Renal pelvis (tissue), 4 donors: ENCODE data around the gene RNPEP. TPM values are rescaled to one million over a fixed set of nuclear protein-coding genes. Genes with fewer than 3 reads are reported as not detected.
"Not testable (repeated sequence)": the region's sequence is repeated elsewhere in the genome, so short reads cannot be mapped to it uniquely, and the experiment has no call there.

ENCODE experiments used
- DNase-seq: peaks from one replicate; pipeline ENCODE4 v3.0.0-alpha.2; 2013
- polyA plus RNA-seq, 3 donors: library from polyadenylated mRNA; unstranded; fragments of 120-200 nt; gene quantifications; one replicate each; pipeline ENCODE4 v1.2.1, GENCODE V29; 2013; ENCODE audit not compliant: insufficient read length in 3 of 3

RNPEP gene
- polyA plus RNA-seq, 3 donors = 60.1 to 72.8 (median 70.9) TPM

DNA sequence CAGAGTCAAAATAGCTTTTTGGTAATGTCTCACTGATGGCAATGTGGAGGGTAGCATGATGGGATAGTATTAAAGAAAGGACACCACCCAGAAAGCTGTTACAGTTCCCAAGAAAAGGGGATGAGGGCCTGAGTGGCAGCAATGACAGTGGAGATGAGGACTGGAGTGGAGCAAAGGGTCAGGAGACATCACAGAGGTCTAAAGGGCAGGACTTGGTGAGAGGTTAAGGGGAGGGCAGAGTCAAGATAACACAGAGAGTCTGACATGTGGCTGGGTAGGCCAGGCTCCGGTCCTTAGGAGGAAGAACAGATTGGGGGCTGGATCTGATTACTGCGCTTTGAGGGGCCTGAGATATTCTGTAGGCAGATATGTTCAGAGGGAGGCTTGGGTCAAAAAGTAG lies 47.3 kb downstream of the RNPEP start:
- no peak for DNase-seq

DNA sequence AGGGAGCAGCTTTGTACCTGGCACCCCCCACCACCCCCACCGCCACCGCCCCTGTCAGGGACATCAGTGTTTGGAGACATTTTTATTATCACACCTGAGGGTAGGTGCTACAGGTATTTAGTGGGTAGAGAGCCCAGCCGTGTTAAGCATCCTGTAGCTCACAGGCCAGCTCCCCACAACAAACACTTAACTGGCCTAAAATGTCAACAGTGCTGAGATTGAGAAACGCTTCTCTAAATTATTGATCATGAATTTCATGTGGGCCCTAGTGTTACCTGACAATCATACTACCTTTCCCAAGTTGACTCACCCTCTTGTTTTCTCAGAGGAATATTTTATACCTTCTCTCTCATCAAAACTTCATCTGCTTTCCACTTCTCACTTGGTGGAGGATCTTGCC lies 49.3 kb downstream of the RNPEP start:
- no peak for DNase-seq

DNA sequence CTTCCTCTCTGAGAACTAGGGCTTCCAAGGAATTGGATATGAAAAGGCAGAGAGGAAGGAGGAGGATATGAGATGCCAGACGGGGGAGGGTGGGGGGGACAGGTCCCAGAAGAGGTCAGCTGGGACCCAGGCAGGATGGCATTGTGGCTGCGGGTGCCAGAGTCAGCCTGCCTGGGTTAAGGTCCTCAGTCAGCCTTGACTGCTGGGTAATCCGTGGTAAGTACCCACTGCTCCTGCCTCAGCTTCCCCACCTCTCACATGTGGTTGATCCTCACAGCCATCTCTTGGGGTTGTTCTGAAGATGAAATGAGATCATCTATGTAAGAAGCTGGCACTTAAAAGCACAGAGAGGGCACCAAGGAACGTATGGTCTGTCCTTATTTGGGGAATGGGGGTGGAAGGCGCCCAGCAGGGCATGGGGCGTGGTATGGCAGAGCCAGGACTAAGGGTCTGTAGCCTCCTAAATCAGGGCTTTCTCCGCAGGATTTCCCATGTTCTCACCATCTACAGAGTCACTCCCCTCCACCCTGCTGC lies 51.8 kb downstream of the RNPEP start:
- no peak for DNase-seq

DNA sequence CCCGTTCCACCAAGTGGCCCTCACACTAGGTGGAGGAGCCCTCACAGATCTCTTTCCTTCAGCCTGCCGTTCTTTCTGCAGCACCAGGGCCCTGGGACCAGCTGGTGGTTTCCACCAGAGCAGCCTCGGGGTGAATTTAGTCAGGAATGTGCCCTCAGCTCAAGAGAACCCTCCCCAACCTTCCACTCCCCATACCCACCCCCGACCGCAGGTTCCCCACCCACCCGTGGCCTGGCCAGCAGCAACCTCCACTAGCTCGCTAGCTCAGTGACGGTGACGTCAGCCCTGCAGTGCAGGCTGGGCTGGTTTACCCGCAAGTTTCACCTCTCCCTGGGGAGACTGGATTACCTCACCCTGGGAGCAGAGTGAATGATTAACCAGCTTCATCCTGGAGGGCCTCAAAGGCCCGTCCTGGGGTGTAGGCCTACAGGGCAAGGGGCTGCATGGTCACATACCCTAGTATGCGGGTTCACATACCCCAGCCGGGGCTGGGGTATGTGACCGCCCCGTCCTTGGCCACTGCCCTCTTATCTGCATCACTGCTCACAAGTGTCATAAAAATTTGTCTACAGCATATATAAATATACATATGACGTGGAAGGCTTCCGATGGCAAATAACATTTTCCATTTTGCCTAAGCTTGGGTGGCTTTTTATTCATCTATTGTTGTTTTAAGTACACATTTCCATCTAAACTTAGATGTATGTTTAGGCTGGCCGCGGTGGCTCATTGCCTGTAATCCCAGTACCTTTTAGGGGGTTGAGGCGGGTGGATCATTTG lies 52.4 kb downstream of the RNPEP start:
- DNase-seq = peak; percentile 91

DNA sequence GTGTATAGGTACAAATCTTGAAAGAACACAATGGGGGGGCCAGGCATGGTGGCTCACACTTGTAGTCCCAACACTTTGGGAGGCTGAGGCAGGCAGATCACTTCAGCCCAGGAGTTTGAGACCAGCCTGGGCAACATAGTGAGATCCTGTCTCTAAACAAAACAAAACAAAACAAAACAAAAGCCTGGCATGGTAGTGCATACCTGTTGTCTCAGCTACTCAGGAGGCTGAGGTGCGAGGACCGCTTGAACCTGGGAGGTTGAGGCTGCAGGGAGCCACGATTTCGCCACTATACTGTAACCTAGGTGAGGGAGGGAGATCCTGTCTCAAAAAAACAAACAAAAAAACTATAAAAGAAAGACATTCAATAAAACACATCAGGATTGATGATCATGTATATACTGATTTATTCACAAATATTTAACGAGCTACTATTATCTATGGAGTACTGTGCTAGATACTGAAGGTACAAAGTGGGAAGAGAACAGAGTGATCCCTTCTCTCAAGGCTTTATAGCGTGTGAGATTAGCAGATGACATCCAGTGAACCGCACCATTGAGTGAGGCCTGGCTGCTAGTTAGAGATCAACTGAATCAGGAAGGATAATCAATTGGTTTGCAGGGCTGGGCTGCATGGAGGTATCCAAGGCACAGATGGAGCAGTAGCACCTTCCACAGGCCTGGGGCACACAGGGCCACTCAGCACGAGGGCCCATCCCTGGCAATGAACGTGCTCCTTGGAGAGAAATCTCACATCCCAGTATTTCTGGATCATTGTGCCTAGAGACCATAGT lies 54.3 kb downstream of the RNPEP start:
- no peak for DNase-seq

DNA sequence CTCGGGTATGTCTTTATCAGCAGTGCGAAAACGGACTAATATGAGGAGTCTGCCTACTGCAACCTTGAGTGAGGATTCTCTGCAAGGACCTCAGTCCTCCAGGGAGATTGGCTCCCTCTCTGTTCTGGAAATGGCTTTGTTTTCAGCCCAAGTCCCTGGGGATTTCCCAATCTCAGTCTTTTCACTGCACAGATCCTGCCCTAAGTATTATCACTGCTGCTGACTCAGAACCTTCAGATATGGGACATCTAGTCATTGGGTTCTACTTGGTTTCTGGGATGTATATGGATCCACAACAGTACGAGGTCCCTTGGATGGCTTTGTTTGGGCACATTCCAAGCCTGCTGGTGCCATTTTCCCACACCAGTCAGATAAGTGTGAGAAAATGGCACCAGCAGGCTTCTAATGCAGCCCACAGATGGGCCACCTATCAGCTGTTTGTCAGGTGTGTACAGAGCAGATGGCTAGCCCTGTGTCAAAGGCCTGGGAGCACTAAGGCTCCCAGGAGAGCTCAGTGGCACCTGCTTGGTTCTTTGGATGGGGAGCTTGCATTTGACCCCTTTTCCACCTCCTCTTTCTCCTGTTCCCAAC lies 55.4 kb downstream of the RNPEP start:
- no peak for DNase-seq

DNA sequence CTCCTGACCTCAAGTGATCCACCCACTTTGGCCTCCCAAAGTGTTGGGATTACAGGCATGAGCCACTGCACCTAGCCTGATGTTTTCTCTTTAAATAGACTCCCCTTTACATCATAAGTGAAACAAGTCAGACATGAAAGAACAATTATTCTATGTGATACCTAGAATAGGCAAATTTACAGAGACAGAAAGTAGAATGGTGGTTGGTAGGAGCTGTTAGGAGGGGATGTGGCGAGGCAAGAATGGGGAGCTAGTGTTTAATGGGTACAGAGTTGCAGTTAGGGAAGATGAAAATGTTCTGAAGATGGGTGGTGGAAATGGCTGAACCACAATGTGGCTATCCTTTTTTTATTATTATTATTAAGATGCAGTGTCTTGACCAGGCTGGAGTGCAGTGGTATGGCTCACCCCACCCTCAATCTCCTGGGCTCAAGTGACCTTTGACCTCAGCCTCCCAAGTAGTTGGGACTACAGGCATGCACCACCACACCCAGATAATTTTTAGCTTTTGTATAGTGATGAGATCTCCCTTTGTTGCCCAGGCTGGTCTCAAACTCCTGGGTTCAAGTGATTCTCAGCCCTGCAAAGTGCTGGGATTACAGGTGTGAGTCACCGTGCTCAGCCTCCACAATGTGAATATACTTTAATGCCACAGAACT lies 56.4 kb downstream of the RNPEP start:
- DNase-seq = no peak

DNA sequence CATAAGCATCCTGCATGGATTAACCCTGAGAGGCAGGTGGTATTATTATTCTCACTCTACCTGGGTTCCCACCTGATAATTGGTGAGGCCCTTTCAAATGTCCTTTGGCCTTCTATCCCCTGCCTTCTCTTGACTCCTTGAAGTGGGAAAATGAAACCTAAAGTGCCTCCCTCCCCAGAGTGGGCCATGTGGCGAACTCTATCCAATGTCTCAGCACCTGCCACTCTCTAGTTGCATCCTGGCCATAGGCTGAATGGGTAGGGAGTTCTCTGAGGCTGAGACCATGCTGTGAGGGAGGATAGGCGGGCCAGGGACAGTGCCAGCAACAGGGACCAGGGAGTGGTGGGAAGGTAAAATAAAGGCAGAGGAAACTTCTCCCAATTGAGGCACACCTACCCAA lies 63.3 kb downstream of the RNPEP start:
- DNase-seq = no peak

DNA sequence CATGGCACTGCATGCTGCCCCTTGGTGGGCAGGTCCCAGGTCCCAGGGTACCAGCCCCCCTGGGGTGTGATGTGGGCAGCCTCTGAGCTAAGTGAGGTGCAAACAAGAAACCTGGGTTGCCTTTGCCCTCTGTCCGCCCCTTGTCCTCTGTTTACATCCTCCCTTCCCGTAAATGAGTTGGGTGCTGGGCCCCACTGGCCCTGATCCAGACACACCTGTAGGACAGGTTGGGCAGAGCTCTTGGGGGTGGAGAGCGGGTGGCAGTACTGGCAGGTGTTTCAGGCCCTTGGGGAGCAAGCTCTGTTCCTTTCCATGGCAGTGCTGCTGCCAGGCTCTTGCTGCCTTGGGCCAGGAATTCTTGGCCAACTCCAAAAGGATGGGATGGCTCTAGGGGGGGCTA lies 63.8 kb downstream of the RNPEP start:
- peak; percentile 52 for DNase-seq

DNA sequence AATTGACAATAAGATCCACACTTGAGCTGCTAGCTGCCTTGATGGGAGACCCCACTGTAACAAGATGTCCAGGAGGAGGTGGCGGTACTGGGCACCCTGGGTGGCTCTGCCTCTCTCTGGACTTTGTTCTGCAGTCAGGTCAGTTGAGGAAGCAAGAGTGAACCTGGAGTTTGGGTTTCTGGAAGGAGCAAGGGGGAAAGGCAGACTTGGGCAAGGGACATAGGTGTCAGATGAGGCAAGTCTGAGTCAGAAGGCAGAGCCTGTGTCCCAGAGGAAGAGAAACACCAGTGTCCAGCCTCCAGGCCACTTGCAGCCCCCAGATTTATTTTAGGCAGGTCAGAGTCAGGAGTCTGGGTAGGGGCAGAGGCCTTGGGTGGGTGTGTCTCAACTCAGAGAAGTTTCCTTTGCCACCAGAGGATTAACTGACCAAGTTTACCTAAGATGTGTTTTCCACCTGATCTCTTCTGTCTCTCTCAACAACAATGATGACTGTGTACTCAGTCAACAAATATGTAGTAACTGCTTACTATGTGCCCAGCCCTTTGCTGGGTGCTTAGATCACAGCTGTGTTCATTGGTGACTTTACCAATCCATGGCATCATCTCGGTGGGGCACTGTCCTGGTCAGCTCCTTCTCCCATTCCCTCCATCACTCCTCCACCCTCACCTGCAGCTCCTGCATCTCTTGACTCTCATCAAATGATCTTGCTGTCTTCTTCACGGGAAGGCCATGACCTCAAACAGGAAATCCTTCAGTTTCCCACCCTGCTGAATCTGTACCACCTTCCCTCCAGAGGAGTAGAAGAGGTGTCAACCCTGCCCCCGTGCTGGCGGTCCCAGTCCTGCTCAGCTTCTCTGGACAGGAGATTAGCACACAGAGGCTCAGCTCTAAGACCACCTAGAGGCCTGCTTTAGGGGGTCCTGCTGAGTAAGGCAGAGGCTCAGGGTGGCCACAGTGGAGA lies 64.6 kb downstream of the RNPEP start:
- DNase-seq = no peak

DNA sequence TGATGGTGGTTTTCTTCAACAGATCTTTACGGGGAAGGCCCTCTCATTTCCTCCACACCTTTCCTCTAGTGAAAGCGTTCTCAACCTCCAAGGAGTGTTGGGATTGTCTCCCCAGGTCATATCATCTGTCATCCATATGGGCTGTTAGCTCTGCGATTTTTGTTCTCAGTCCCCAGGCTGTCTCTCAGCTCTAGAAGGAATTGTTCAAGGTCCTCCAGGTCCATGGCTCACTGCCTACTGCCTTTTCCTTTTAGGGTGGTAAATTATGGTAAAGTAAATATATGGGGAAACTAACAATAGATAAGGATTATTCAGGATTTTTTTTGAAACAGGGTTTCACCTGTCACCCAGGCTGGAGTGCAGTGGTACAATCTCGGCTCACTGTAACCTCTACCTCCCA lies 65.5 kb downstream of the RNPEP start:
- DNase-seq = no peak

DNA sequence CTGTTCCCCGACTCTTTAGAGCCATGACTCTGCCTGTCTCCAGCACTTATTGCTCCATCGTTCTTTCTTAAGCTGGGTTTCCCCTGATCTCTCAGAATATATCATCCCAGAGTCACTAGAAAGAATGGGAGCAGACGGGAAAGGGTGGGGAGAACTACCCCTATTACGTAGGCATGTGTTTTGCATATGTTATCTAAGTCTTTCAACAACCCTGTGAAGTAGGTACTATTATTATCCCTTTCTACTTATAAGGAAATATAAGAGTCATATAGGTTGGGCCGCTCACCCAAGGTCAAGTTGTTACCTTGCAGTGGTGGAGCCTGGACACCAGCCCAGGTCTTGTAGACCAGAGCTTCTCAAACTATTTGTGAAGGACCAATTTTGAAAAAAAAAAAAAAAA lies 66.7 kb downstream of the RNPEP start:
- no peak for DNase-seq

DNA sequence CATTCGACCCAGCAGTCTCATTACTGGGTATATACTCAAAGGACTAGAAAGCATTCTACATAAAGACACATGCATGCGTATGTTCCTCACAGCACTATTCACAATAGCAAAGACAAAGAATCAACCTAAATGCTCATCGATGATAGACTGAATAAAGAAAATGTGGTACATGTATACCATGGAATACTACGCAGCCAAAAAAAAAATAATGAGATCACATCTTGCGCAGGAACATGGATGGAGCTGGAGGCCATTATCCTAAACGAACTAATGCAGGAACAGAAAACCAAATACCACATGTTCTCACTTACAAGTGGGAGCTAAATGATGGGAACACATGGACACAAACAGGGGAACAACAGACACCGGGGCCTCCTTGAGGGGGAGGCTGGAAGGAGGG lies 71.6 kb downstream of the RNPEP start:
- DNase-seq = no peak

DNA sequence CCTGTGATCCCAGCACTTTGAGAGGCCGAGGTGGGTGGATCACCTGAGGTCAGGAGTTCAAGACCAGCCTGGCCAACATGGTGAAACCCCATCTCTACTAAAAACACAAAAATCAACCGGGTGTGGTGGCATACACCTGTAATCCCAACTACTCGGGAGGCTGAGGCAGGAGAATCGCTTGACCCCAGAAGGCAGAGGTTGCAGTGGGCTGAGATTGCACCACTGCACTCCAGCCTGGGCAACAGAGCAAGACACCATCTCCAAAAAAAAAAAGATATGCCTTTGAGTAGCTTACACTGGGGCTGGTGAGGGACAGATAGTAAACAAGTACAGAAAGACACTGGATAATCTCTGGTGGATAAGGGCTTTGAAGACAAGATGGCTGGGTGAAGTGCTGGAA lies 72.2 kb downstream of the RNPEP start:
- DNase-seq = not testable (repeated sequence)

Other genes with a start within 250 kb of the RNPEP start
- gene IPO9, start 153.5 kb upstream of the RNPEP start, polyA plus RNA-seq = 10 to 100 TPM; 74.3 to 87.8 (median 79.2) TPM
- gene SHISA4, start 93.8 kb upstream of the RNPEP start, polyA plus RNA-seq = 10 to 100 TPM; 16.2 to 17.1 (median 16.9) TPM
- gene LMOD1, start 36.1 kb upstream of the RNPEP start, polyA plus RNA-seq = 1 to 10 TPM; 3.4 to 4.2 (median 4.1) TPM
- 10 to 100 TPM; 62.0 to 64.3 (median 63.8) TPM for gene TIMM17A, start 27.1 kb upstream of the RNPEP start, polyA plus RNA-seq
- 10 to 100 TPM; 53.4 to 89.2 (median 66.6) TPM for gene ELF3, start 27.9 kb downstream of the RNPEP start, polyA plus RNA-seq
- under 1 TPM; 0.09 to 0.13 (median 0.09) TPM for gene GPR37L1, start 140.3 kb downstream of the RNPEP start, polyA plus RNA-seq
- 10 to 100 TPM; 41.1 to 45.2 (median 41.2) TPM for gene ARL8A, start 162.1 kb downstream of the RNPEP start, polyA plus RNA-seq
- 1 to 10 TPM; 1.0 to 2.0 (median 1.3) TPM for gene PTPN7, start 178.0 kb downstream of the RNPEP start, polyA plus RNA-seq
- gene LGR6, start 211.2 kb downstream of the RNPEP start, polyA plus RNA-seq = 1 to 10 TPM in 2 of 3 donors, under 1 TPM in 1; 0.86 to 1.1 (median 1.0) TPM